CD4-positive, alpha-beta T cell treated with Interferon gamma for 1 hour (primary cell): Measurements from ENCODE around the gene CFAP99.
"Not testable (repeated sequence)": the region's sequence is repeated elsewhere in the genome, so short reads cannot be mapped to it uniquely, and the experiment has no call there.

Experiments used
- DNase-seq: peaks from one replicate; pipeline ENCODE4 v3.0.0-alpha.2; 2020

CFAP99 gene

GRCh38 chr4:2418650-2419571 lies at the start of gene CFAP99:
Gene CFAP99 (plus strand): TSS chr4:2418955.
- peak; percentile 98 for DNase-seq

- no peak for DNase-seq
Observed at GRCh38 chr4:2370597-2371320, 48.0 kb upstream of the CFAP99 start.

- DNase-seq, result no peak
Observed at GRCh38 chr4:2371765-2372487, 46.8 kb upstream of the CFAP99 start.

GRCh38 chr4:2372488-2373030 lies 46.2 kb upstream of the CFAP99 start:
- no peak for DNase-seq

- no peak for DNase-seq
Observed at GRCh38 chr4:2373532-2373931, 45.2 kb upstream of the CFAP99 start.

- no peak for DNase-seq
Observed at GRCh38 chr4:2375427-2375826, 43.3 kb upstream of the CFAP99 start.

GRCh38 chr4:2377241-2377640 lies 41.5 kb upstream of the CFAP99 start:
- DNase-seq, result no peak

GRCh38 chr4:2378401-2378800 lies 40.4 kb upstream of the CFAP99 start:
- DNase-seq, result no peak

- no peak for DNase-seq
Observed at GRCh38 chr4:2378898-2379297, 39.9 kb upstream of the CFAP99 start.

GRCh38 chr4:2380589-2380988 lies 38.2 kb upstream of the CFAP99 start:
- DNase-seq, result not testable (repeated sequence)

- DNase-seq, result not testable (repeated sequence)
Observed at GRCh38 chr4:2382769-2383202, 36.0 kb upstream of the CFAP99 start.

GRCh38 chr4:2383220-2383631 lies 35.5 kb upstream of the CFAP99 start:
- DNase-seq, result not testable (repeated sequence)

GRCh38 chr4:2383760-2384159 lies 35.0 kb upstream of the CFAP99 start:
- DNase-seq, result no peak

GRCh38 chr4:2384245-2384644 lies 34.5 kb upstream of the CFAP99 start:
- DNase-seq, result no peak

- DNase-seq, result no peak
Observed at GRCh38 chr4:2385516-2385915, 33.2 kb upstream of the CFAP99 start.

GRCh38 chr4:2386717-2387116 lies 32.0 kb upstream of the CFAP99 start:
- no peak for DNase-seq

- no peak for DNase-seq
Observed at GRCh38 chr4:2387218-2387617, 31.5 kb upstream of the CFAP99 start.

GRCh38 chr4:2387829-2388228 lies 30.9 kb upstream of the CFAP99 start:
- DNase-seq, result no peak

- no peak for DNase-seq
Observed at GRCh38 chr4:2388429-2389182, 30.1 kb upstream of the CFAP99 start.

- DNase-seq, result no peak
Observed at GRCh38 chr4:2389691-2390090, 29.1 kb upstream of the CFAP99 start.

- no peak for DNase-seq
Observed at GRCh38 chr4:2390146-2390545, 28.6 kb upstream of the CFAP99 start.

- DNase-seq, result no peak
Observed at GRCh38 chr4:2390784-2391421, 27.9 kb upstream of the CFAP99 start.
